Stomach (tissue), 9 donors: ENCODE measurements around the gene SP4. TPM values are rescaled to one million over a fixed set of nuclear protein-coding genes. Genes with fewer than 3 reads are reported as not detected.
A peak's percentile ranks its signal among the peaks of the same experiment; 100 is the strongest.

Experiments
- DNase-seq, 2 donors: peaks; one replicate each; pipeline versions ENCODE4 v3.0.0 to v3.0.0-alpha.2; 2013 to 2019
- H3K27ac ChIP-seq, 5 donors: fragments of 200-600 bp in 4 of 5; sonication (generic) in 4 of 5; one replicate each; pipeline ENCODE4 v1.5.1; 2013 to 2019; ENCODE audit warnings: mild to moderate bottlenecking in 1 of 5, moderate library complexity in 1 of 5
- H3K27me3 ChIP-seq, 3 donors: fragments of 200-600 bp; sonication (generic); one replicate each; pipeline ENCODE4 v1.5.1; 2017 to 2019; ENCODE audit warnings: mixed run types in 1 of 3
- H3K36me3 ChIP-seq, 4 donors: fragments of 200-600 bp; sonication (generic); 1 replicate in 3 of 4; 2 replicates in 1 of 4; pipeline ENCODE4 v1.5.1; 2016 to 2019
- H3K4me1 ChIP-seq, 4 donors: fragments of 200-600 bp; sonication (generic); one replicate each; pipeline ENCODE4 v1.5.1; 2016 to 2019
- H3K4me3 ChIP-seq, 4 donors: fragments of 200-600 bp; sonication (generic) in 3 of 4; one replicate each; pipeline ENCODE4 v1.5.1; 2016 to 2019; ENCODE audit warnings: mild to moderate bottlenecking in 1 of 4
- H3K9me3 ChIP-seq, 4 donors: fragments of 200-600 bp; sonication (generic); one replicate each; pipeline ENCODE4 v1.5.1; 2016 to 2019
- CTCF ChIP-seq, 7 experiments: fragments of 450-650 bp in 4 of 7; fragments of 200-600 bp in 3 of 7; sonication (generic) in 3 of 7; IDR thresholded peaks; one replicate each; pipeline ENCODE4 v1.5.1; 2016 to 2019; ENCODE audit warnings: antibody characterized with exemption in 7 of 7, control low read depth in 2 of 7, mild to moderate bottlenecking in 1 of 7
- EP300 ChIP-seq: sonication (generic); formaldehyde crosslinking; IDR thresholded peaks from one replicate; pipeline ENCODE4 v1.6.1; 2017; ENCODE audit warnings: antibody characterized with exemption
- POLR2A ChIP-seq, 4 donors: fragments of 450-650 bp; IDR thresholded peaks; one replicate each; pipeline ENCODE4 v1.6.1; 2016; ENCODE audit warnings: antibody characterized with exemption in 4 of 4, control low read depth in 2 of 4, mild to moderate bottlenecking in 1 of 4, moderate library complexity in 1 of 4
- POLR2AphosphoS5 ChIP-seq, 3 donors: sonication (generic); formaldehyde crosslinking; IDR thresholded peaks; one replicate each; pipeline ENCODE4 v1.6.1; 2016; ENCODE audit warnings: antibody characterized with exemption in 3 of 3
- WGBS, 5 donors: extraction: QIAGEN DNeasy Blood & Tissue Kit in 3 of 5; methylation state at CpG; one replicate each; pipeline versions ENCODE4 v1.1.5 to v1.1.7; 2013 to 2018; 5-methylcytosine and 5-hydroxymethylcytosine counted together
- intact Hi-C: fragments of 100-400 bp; cut with DNase I; formaldehyde crosslinking; loops from one replicate; pipeline ENCODE4 v1.15.1; 2023; ENCODE audit warnings: low total_unique reads
- polyA plus RNA-seq, 3 donors: library from polyadenylated mRNA; stranded (reverse); fragments of 200-250 nt; gene quantifications; one replicate each; pipeline ENCODE4 v1.2.3, GENCODE V29; 2013
- total RNA-seq, 5 donors: library from RNA; depleted of rRNA; stranded (reverse); fragments of >200 nt; gene quantifications; one replicate each; pipeline versions ENCODE4 v1.1.0 to v1.2.3, GENCODE V29; 2014 to 2016
- donor health status: healthy with polysubstance abuse.
- donor health status: Bipolar disorder and iron deficiency.
- donor health status: healthy.

The SP4 gene
- total and polyA plus RNA-seq, 8 donors: 0.58 to 16.7 (median 2.4) TPM

GRCh38 chr7:21500117-21500832 lies 72.4 kb downstream of the SP4 start:
- no peak for TF ChIP-seq EP300
- no peak for TF ChIP-seq CTCF (IDR thresholded peaks at IDR 0.05)
- no peak for TF ChIP-seq POLR2AphosphoS5 (IDR thresholded peaks at IDR 0.05)
- no peak for TF ChIP-seq POLR2A (IDR thresholded peaks at IDR 0.05)
- no peak overlapping the region for H3K4me3 ChIP-seq
- H3K9me3 ChIP-seq: peaks cover 0 to 10% (median 4%) of the 10 kb centered on the region in 4 donors
- intact Hi-C loops: no loop called here
- H3K27me3 ChIP-seq: no peaks in the 10 kb centered on the region
- WGBS, 5 donors: 83 to 88% (median 86%) methylated on average over 6 of the region's 6 CpGs
- peaks cover 0 to 13% (median 2%) of the 10 kb centered on the region in 4 donors for H3K36me3 ChIP-seq
- peaks cover 0 to 5% (median 0%) of the 10 kb centered on the region in 4 donors for H3K4me1 ChIP-seq
- H3K27ac ChIP-seq: no peak overlapping the region
- DNase-seq: no peak

GRCh38 chr7:21504021-21504420 lies 76.1 kb downstream of the SP4 start:
- Histone ChIP-seq H3K4me3 (no peak overlapping the region), H3K9me3 (no peaks in the 10 kb centered on the region), H3K27me3 (no peaks in the 10 kb centered on the region), H3K4me1 (peaks cover 0 to 5% (median 0%) of the 10 kb centered on the region in 4 donors), H3K27ac (no peak overlapping the region), H3K36me3 (peaks cover 0 to 11% (median 7%) of the 10 kb centered on the region in 4 donors)
- TF ChIP-seq CTCF (IDR thresholded peaks at IDR 0.05) (no peak), POLR2AphosphoS5 (IDR thresholded peaks at IDR 0.05) (no peak), EP300 (no peak), POLR2A (IDR thresholded peaks at IDR 0.05) (no peak)
- DNase-seq: peak in 1 of 2 donors; percentile 63
- WGBS, 5 donors: 37 to 66% (median 61%) methylated on average over 2 of the region's 2 CpGs
- intact Hi-C loops: no loop called here

DNA sequence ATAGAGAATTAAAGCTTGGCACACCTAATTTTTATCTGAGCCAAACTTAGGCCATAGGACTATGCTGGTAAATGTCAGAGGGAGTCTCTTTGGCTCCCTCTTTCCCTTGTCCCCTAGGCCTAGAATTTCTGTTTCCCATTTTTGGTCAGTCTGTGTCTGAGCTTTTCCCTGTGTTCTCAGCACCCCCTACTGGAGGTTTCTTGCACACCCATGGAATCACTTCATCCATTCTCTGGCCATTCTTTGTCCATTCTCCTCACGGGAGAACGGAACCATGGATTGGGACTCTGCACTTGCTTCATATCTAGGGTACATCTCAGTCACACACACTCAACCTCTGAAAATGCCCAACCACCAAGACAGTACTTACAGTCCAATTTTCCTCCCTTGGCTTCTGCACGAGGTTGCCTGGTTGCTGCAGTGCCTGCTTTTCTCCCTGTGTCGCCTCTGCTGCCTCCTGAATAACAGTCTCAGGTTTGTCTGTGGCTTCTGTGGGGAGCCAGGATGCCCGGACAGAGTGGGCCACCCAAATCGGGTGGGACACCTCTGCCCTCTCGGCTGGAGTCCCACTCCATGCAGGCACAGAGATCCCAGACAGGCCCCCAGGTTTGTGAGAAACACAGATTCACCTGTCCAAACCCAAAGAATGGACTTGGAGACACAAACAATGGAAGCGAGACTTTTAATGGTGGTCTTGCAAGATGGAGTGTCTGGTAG lies 79.9 kb downstream of the SP4 start:
- no peak for TF ChIP-seq EP300
- no peak for TF ChIP-seq POLR2AphosphoS5 (IDR thresholded peaks at IDR 0.05)
- no peak for TF ChIP-seq POLR2A (IDR thresholded peaks at IDR 0.05)
- peak in 5 of 7 experiments; percentile 41 to 84 (median 70) for TF ChIP-seq CTCF (IDR thresholded peaks at IDR 0.05)
- intact Hi-C loops: loop anchor here (5.0 kb wide), 1 partner anchor 250 kb away; no protein-coding TSS in a partner anchor

GRCh38 chr7:21508538-21508937 lies 80.7 kb downstream of the SP4 start:
- Histone ChIP-seq H3K36me3 (peaks cover 0 to 34% (median 24%) of the 10 kb centered on the region in 4 donors), H3K9me3 (no peaks in the 10 kb centered on the region), H3K4me3 (no peak overlapping the region), H3K4me1 (peaks cover 0 to 4% (median 0%) of the 10 kb centered on the region in 4 donors), H3K27me3 (no peaks in the 10 kb centered on the region), H3K27ac (no peak overlapping the region)
- DNase-seq: no peak
- intact Hi-C loops: loop anchor here (5.0 kb wide), 1 partner anchor 251 kb away; no protein-coding TSS in a partner anchor
- no peak for TF ChIP-seq EP300
- TF ChIP-seq CTCF (IDR thresholded peaks at IDR 0.05): no peak
- no peak for TF ChIP-seq POLR2A (IDR thresholded peaks at IDR 0.05)
- TF ChIP-seq POLR2AphosphoS5 (IDR thresholded peaks at IDR 0.05): no peak
- 78 to 97% (median 91%) methylated on average over 3 of the region's 3 CpGs for WGBS, 5 donors

More for the DNA sequence above, 79.9 kb downstream of the SP4 start:
- DNase-seq: peak; percentile 45 to 51
- Histone ChIP-seq H3K4me1 (peaks cover 0 to 5% (median 0%) of the 10 kb centered on the region in 4 donors), H3K27me3 (no peaks in the 10 kb centered on the region), H3K4me3 (no peak overlapping the region), H3K27ac (no peak overlapping the region), H3K36me3 (peaks cover 0 to 32% (median 23%) of the 10 kb centered on the region in 4 donors), H3K9me3 (no peaks in the 10 kb centered on the region)
- WGBS, 5 donors: 83 to 86% (median 86%) methylated on average over 8 of the region's 8 CpGs
